Measurements from ENCODE around the gene MRPL9.

DNA sequence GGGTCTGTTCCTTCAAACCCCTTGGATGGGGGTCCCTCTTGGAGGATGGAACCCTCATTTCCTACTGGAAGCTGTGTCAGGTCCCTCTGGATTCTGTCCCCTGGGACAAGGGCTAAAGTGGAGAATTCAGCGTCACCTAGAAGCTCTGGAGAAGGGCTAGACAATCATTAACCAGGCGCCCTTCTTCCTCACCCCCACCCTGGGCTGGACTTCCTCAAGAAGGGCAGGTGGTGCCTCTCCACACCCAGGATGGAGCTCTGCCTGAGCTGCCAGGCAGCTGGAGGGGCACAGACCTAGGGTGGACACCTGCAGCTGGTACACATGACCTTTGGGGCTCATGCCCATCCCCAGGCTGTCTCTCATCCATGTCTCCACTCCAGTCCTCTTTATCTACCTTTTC is 50.3 kb downstream of the MRPL9 start:
- TF ChIP-seq, protein P1, sequence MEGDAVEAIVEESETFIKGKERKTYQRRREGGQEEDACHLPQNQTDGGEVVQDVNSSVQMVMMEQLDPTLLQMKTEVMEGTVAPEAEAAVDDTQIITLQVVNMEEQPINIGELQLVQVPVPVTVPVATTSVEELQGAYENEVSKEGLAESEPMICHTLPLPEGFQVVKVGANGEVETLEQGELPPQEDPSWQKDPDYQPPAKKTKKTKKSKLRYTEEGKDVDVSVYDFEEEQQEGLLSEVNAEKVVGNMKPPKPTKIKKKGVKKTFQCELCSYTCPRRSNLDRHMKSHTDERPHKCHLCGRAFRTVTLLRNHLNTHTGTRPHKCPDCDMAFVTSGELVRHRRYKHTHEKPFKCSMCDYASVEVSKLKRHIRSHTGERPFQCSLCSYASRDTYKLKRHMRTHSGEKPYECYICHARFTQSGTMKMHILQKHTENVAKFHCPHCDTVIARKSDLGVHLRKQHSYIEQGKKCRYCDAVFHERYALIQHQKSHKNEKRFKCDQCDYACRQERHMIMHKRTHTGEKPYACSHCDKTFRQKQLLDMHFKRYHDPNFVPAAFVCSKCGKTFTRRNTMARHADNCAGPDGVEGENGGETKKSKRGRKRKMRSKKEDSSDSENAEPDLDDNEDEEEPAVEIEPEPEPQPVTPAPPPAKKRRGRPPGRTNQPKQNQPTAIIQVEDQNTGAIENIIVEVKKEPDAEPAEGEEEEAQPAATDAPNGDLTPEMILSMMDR (IDR thresholded peaks at IDR 0.05 in 8 of 11, conservative IDR thresholded peaks at IDR 0.05 in 3 of 11) = no peak
- TF ChIP-seq POLR2AphosphoS5 (IDR thresholded peaks at IDR 0.05) (no peak), POLR2A (IDR thresholded peaks at IDR 0.05) (no peak)
